ENCODE results near the gene CETP.

DNA sequence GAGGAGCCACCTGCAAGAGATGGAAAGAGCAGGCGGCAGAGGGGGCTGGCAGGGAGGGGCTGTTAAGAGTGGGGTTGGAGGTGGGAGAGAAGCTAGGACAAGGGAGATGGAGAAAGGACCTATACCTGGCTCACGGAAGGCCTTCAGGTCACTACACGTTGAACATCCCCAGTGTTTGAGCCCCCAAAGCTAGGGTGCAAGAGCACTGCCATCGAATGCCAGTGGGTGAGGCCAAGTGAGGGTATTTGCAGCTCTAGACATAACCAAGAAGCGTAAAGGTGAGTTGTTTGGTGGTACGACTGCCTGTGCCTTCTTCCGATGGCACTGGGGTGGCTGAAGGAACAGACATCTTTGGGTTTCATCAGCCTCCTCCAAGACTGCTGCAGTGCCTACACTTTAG lies 46.9 kb upstream of the CETP start:
- TF ChIP-seq, protein P1, sequence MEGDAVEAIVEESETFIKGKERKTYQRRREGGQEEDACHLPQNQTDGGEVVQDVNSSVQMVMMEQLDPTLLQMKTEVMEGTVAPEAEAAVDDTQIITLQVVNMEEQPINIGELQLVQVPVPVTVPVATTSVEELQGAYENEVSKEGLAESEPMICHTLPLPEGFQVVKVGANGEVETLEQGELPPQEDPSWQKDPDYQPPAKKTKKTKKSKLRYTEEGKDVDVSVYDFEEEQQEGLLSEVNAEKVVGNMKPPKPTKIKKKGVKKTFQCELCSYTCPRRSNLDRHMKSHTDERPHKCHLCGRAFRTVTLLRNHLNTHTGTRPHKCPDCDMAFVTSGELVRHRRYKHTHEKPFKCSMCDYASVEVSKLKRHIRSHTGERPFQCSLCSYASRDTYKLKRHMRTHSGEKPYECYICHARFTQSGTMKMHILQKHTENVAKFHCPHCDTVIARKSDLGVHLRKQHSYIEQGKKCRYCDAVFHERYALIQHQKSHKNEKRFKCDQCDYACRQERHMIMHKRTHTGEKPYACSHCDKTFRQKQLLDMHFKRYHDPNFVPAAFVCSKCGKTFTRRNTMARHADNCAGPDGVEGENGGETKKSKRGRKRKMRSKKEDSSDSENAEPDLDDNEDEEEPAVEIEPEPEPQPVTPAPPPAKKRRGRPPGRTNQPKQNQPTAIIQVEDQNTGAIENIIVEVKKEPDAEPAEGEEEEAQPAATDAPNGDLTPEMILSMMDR (IDR thresholded peaks at IDR 0.05): no peak
- TF ChIP-seq POLR2A (IDR thresholded peaks at IDR 0.05): no peak

Data from adrenal gland (tissue), 5 donors.